ENCODE results near the gene GASK1A. TPM values are rescaled to one million over a fixed set of nuclear protein-coding genes. Genes with fewer than 3 reads are reported as not detected.

GASK1A gene
- total RNA-seq, 3 donors from 2014 or later, result 10.1 to 22.6 (median 20.5) TPM

DNA sequence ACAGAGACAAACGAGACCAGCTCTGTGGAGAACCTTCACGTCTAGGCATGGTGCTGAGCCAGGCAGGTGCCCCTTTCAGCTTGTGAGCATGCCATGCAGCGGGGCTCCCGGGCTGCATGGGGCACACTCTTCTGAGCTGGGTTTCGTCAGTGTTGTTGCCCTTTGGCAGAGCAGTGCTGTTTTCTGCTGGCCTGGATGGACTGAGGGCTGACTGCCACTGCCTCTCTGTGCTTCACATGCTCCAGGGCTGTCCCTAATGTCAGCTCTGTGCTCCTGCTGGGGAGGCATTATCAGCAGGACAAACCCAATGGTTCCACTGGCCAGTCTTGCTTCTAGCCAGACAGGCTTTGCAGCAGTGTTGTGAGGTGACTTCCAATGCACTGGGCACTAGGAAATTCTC is 9.5 kb downstream of the GASK1A start:
- Histone ChIP-seq H3K36me3 (no peaks in the 10 kb centered on the region), H3K4me3 (no peak overlapping the region), H3K9me3 (no peaks in the 10 kb centered on the region), H3K4me1 (no peaks in the 10 kb centered on the region), H3K27ac (peak overlapping the region in 1 of 2 donors; percentile 20), H3K27me3 (no peaks in the 10 kb centered on the region)
- TF ChIP-seq, protein P1, sequence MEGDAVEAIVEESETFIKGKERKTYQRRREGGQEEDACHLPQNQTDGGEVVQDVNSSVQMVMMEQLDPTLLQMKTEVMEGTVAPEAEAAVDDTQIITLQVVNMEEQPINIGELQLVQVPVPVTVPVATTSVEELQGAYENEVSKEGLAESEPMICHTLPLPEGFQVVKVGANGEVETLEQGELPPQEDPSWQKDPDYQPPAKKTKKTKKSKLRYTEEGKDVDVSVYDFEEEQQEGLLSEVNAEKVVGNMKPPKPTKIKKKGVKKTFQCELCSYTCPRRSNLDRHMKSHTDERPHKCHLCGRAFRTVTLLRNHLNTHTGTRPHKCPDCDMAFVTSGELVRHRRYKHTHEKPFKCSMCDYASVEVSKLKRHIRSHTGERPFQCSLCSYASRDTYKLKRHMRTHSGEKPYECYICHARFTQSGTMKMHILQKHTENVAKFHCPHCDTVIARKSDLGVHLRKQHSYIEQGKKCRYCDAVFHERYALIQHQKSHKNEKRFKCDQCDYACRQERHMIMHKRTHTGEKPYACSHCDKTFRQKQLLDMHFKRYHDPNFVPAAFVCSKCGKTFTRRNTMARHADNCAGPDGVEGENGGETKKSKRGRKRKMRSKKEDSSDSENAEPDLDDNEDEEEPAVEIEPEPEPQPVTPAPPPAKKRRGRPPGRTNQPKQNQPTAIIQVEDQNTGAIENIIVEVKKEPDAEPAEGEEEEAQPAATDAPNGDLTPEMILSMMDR (IDR thresholded peaks at IDR 0.05), result no peak
- TF ChIP-seq POLR2A (IDR thresholded peaks at IDR 0.05) (no peak), POLR2AphosphoS5 (IDR thresholded peaks at IDR 0.05) (no peak)
- intact Hi-C loops (cut with DNase I; ENCODE audit: low total_unique reads), result loop anchor here (5.0 kb wide), 1 partner anchor 1094 kb away; no protein-coding TSS in a partner anchor
- DNase-seq (ENCODE audit: low spot score in 2 of 2), result no peak

DNA sequence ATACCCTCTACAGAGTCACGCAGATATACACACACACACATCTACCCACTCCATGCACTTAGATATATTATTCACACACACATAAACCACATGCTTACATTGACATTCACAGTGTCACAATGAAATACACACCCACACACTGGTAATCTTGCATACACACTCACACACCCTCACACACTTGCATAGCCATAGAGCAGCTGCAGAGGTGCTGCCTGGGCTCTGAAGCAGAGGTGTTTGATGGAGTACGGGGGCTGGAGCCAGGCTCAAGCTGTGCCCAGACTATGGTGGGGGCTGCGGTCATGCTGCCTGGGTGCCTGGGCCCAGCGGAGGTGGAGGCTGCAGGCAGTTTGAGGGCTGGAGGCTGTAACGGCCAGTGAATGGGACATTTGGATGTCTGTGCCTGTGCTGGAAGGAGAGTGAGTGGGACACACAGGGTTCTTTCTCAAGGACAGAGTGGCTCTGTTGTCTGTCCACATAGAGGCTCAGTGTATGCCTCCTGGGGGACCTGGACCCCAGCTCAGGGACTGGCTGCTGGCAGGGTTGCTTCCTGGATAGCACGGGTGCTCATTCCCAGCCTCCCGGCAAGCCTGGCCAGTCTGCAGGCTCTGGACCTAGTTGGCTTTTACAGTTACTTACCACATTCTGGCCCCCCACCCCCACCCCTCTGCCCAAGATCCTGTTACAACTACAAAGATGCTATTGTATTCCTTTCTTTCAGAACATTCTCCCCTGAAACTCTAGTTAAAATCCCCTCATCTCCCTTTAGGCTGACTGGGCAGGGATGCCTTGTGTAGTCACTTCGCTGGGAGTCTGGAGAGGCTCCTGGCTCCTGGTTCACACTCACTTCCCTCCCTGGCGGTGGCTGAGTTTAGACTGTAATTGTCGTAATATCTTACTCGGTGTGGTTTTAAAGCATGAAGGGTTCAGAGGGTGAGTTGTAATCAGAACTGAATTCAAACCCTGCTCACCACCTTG is 12.5 kb downstream of the GASK1A start:
- H3K4me1 ChIP-seq, result no peaks in the 10 kb centered on the region

DNA sequence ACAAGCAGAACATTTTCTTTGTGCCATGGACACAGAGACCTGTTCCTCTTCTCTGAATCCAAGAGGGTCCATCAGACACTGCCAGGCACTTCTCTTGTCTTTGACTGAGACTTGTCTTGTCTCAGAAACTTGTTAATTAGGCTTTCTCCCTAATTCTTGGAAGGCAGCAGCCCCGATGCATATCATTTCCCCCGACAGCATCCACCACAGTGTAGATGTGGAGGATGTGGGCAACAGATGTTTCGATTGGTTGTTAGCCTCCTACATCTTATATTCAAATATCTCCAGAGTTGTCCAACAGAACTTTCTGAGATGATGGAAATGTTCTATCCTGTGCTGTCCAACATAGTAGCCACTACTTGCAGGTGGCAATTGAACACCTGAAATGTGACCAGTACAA is 15.5 kb downstream of the GASK1A start:
- H3K9me3 ChIP-seq, result no peaks in the 10 kb centered on the region
- no peak overlapping the region for H3K27ac ChIP-seq
- no peaks in the 10 kb centered on the region for H3K4me1 ChIP-seq
- no peaks in the 10 kb centered on the region for H3K27me3 ChIP-seq
- no peak overlapping the region for H3K4me3 ChIP-seq
- no peak for TF ChIP-seq POLR2AphosphoS5 (IDR thresholded peaks at IDR 0.05)
- TF ChIP-seq, protein P1 (IDR thresholded peaks at IDR 0.05), result no peak
- no peak for TF ChIP-seq POLR2A (IDR thresholded peaks at IDR 0.05)
- intact Hi-C loops (cut with DNase I; ENCODE audit: low total_unique reads), result no loop called here
- H3K36me3 ChIP-seq, result no peaks in the 10 kb centered on the region
- DNase-seq (ENCODE audit: low spot score in 2 of 2), result no peak

More for the DNA sequence above, 12.5 kb downstream of the GASK1A start:
- Histone ChIP-seq H3K9me3 (no peaks in the 10 kb centered on the region), H3K36me3 (no peaks in the 10 kb centered on the region), H3K27ac (peak overlapping the region in 1 of 2 donors; percentile 38), H3K4me3 (no peak overlapping the region), H3K27me3 (no peaks in the 10 kb centered on the region)
- TF ChIP-seq POLR2AphosphoS5 (IDR thresholded peaks at IDR 0.05), result no peak
- TF ChIP-seq, protein P1 (IDR thresholded peaks at IDR 0.05), result no peak
- no peak for TF ChIP-seq POLR2A (IDR thresholded peaks at IDR 0.05)
- intact Hi-C loops (cut with DNase I; ENCODE audit: low total_unique reads), result no loop called here
- DNase-seq (ENCODE audit: low spot score in 2 of 2), result no peak

DNA sequence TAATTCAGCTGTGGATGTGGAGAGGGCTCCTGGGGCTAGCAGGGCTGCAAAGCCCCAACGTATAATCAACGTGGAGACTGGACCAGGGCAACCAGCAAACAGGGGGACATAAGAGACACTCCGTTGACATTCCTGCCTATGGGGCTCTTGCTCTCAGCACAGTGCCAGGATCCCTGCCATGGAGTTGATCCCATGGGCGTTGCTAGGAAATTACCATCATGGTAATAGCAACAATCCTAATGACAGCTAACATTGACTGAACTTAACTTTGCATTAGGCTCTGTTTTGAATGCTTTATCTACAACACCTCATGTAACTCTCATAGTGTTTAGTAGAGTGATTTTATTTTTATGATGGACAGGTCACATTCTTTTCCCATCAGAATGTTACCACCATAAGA is 16.9 kb downstream of the GASK1A start:
- Histone ChIP-seq H3K4me3 (no peak overlapping the region), H3K9me3 (no peaks in the 10 kb centered on the region), H3K36me3 (no peaks in the 10 kb centered on the region), H3K27me3 (no peaks in the 10 kb centered on the region), H3K27ac (peak overlapping the region in 1 of 2 donors; percentile 76), H3K4me1 (peaks cover 4 to 6% of the 10 kb centered on the region in 2 donors)
- intact Hi-C loops (cut with DNase I; ENCODE audit: low total_unique reads), result no loop called here
- TF ChIP-seq POLR2A (IDR thresholded peaks at IDR 0.05), result no peak
- TF ChIP-seq, protein P1 (IDR thresholded peaks at IDR 0.05), result no peak
- TF ChIP-seq POLR2AphosphoS5 (IDR thresholded peaks at IDR 0.05), result no peak
- no peak for DNase-seq (ENCODE audit: low spot score in 2 of 2)

DNA sequence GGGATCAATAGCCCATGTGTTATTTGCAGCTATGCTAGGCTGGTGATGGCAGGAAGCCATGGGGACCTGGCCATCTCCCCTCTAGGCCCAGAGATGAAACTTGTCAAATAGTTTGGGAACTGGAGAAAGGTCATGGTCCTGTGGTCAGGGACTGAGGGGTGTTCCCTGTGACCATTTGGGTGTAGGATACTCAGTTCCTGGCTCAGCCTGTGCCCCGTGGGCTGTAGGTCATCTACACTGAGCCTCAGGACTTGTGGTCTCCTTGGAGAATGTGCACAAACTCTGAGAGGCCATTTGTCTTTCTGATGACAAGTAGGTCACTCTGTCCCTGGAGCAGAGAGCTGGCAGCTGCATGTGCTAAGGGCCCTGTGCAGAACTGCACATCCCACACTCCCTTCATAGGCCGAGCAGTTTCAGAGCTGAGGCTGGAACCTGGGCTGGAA is 17.5 kb downstream of the GASK1A start:
- DNase-seq (ENCODE audit: low spot score in 2 of 2), result no peak
- intact Hi-C loops (cut with DNase I; ENCODE audit: low total_unique reads), result no loop called here
- Histone ChIP-seq H3K4me3 (no peak overlapping the region), H3K9me3 (no peaks in the 10 kb centered on the region), H3K4me1 (peaks cover 5 to 7% of the 10 kb centered on the region in 2 donors), H3K27me3 (no peaks in the 10 kb centered on the region), H3K27ac (peak overlapping the region; percentile 23 to 76), H3K36me3 (no peaks in the 10 kb centered on the region)
- TF ChIP-seq POLR2A (IDR thresholded peaks at IDR 0.05) (no peak), POLR2AphosphoS5 (IDR thresholded peaks at IDR 0.05) (no peak)
- TF ChIP-seq, protein P1 (IDR thresholded peaks at IDR 0.05), result no peak

All from breast epithelium (tissue), 4 donors.